HG02763 (cell line): ENCODE measurements around the gene SPACA9.

Experiments used
- ATAC-seq: cut with Tn5 transposase; IDR thresholded peaks from one replicate; pipeline ENCODE4 v1.9.1; 2021; ENCODE audit warnings: mild to moderate bottlenecking, moderate library complexity; ENCODE audit not compliant: unreplicated experiment

SPACA9 gene

DNA sequence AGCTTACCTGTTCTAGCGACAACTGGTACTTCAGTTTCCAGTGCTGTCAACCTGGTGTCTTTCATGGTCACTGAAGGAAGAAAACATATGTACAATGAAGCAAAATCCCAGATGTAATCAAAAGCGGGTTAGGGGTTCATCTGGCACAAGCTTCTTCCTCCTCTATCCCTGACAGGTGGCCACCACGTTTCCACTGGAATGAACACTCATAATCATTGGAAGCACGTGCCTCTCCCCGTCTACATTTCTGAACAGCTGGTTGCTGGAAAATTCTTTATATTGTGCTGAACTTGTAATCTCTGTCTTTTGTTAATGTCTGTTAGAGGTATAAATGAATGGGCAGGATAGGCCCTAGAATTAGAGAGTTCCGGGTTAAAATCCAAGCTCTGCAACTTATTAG is 56.3 kb downstream of the SPACA9 start:
- ATAC-seq, result no peak

DNA sequence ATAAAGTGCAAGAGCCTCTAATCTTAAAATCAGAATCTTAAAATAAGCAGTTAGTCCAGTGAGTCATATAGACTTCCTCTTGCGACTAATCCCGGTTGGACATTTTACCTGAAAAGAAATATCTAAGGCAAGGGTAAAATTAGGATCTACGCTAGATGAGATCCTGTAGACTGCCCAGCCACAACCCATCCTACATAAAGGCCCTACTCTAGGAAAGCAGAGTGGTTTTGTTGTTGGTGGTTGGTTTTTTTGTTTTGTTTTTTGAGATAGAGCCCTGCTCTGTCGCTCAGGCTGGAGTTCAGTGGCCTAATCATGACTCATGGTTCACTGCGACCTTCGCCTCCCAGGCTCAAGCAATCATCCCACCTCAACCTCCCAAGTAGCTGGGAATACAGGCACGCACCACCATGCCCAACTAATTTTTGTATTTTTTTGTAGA is 58.8 kb downstream of the SPACA9 start:
- ATAC-seq, result no peak

DNA sequence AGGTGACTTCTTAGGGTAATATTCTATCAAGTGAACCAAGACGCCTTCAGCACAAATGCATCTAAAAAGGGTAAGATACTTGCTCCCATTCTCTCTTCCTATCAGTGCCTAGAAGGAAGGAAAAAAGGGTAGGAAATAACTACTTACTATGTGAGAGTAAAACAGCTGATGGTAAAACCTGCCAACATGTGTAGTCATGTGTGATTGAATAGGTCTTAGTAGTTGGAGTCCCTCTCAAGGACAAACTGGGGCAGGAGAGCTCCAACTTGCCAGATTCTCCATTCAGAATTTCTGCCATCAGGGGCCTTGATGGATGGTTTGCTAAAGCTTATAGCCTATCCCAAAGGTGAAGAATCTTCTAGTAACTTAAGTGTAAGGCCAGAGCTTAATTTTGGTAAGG is 60.5 kb downstream of the SPACA9 start:
- ATAC-seq, result no peak
